Measurements from ENCODE around the gene PLCD1.

DNA sequence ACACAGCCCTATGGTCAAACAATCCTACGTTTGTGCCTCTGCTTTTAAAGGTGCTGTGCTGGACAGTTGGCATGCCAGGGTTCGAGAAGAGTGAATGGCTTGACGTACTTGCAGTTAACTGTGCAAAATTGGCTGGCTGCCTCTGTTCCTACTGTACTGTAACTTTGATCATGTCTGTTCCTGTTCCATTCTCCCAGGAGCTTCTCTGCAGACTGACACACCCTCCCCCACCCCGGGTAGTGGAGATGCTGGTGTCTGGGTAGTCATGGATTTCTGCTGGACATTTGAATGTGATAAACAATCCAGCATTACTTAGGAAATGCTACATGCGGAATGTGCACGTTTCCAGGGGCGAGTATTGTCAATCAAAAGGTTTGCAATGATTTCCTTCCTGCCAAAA is 45.4 kb downstream of the PLCD1 start:
- TF ChIP-seq, protein P1, sequence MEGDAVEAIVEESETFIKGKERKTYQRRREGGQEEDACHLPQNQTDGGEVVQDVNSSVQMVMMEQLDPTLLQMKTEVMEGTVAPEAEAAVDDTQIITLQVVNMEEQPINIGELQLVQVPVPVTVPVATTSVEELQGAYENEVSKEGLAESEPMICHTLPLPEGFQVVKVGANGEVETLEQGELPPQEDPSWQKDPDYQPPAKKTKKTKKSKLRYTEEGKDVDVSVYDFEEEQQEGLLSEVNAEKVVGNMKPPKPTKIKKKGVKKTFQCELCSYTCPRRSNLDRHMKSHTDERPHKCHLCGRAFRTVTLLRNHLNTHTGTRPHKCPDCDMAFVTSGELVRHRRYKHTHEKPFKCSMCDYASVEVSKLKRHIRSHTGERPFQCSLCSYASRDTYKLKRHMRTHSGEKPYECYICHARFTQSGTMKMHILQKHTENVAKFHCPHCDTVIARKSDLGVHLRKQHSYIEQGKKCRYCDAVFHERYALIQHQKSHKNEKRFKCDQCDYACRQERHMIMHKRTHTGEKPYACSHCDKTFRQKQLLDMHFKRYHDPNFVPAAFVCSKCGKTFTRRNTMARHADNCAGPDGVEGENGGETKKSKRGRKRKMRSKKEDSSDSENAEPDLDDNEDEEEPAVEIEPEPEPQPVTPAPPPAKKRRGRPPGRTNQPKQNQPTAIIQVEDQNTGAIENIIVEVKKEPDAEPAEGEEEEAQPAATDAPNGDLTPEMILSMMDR (IDR thresholded peaks at IDR 0.05) = no peak
- no peak for TF ChIP-seq POLR2A (IDR thresholded peaks at IDR 0.05)
